Activated CD8-positive, alpha-beta memory T cell treated with anti-CD3 and anti-CD28 coated beads for 36 hours (primary cell): Measurements from ENCODE around the gene IL1R2. TPM values are rescaled to one million over a fixed set of nuclear protein-coding genes. Genes with fewer than 3 reads are reported as not detected.

Source experiments
- CTCF ChIA-PET: fragments of 350-600 bp; sonication (Branson Sonifier 250); formaldehyde crosslinking; loops from one replicate; lab custom pipeline; 2021; ENCODE audit warnings: antibody characterized with exemption; lab: Charles Lee
- POLR2A ChIA-PET: fragments of 350-600 bp; sonication (Branson Sonifier 250); formaldehyde crosslinking; loops from one replicate; lab custom pipeline; 2021; ENCODE audit warnings: antibody characterized with exemption; lab: Charles Lee
- total RNA-seq, 2 experiments: library from RNA; stranded (reverse); gene quantifications; one replicate each; pipeline ENCODE4 v1.2.3, GENCODE V29; 2021

Gene IL1R2
- total RNA-seq, 2 experiments from 2014 or later = 0.80 to 1.5 TPM

DNA sequence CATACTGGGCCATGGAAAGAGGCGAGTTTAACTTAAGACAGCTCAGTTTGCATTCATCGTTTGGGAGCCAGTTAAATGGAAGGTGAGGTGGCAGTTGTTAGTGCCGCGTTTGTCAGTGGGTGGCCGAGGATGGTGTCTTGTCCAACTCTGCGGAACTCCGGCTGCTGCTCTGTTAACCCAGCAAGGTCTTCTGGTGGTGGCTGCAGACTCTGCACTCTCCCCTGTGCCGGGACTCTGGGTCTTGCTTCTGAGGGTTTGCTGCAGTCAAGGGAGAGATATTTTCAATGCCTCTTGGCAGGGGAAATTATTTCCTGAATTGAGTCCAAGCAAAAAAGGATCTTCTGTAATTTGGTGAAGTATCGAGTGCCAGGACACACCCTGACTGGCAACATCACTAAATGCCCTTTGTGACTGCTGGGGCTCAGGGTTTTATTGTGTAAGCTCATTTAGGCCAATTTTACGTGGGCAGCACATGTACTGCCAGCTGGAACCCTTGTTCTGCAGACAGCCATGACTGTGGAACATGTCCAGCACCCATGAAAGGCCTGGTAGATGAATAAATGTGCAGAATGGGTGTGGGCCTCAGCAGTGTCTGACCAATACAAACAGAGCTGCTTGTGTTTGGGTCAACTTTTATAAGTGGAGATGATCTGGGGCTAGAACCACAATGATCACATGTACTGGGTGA, 58.1 kb downstream of the IL1R2 start:
- ChIA-PET CTCF (interaction anchor here (1.0 kb wide), 1 partner anchor 77 kb away, joined by 3 read pairs; no protein-coding TSS in a partner anchor), POLR2A (no interaction called here)

GRCh38 chr2:102050854-102051391, 59.2 kb downstream of the IL1R2 start:
- POLR2A ChIA-PET = interaction anchor here (0.5 kb wide), 1 partner anchor 777 kb away, joined by 3 read pairs; no protein-coding TSS in a partner anchor
- CTCF ChIA-PET = no interaction called here

- POLR2A ChIA-PET = no interaction called here
- CTCF ChIA-PET = no interaction called here
Measured at GRCh38 chr2:102051692-102052277, 60.0 kb downstream of the IL1R2 start.

DNA sequence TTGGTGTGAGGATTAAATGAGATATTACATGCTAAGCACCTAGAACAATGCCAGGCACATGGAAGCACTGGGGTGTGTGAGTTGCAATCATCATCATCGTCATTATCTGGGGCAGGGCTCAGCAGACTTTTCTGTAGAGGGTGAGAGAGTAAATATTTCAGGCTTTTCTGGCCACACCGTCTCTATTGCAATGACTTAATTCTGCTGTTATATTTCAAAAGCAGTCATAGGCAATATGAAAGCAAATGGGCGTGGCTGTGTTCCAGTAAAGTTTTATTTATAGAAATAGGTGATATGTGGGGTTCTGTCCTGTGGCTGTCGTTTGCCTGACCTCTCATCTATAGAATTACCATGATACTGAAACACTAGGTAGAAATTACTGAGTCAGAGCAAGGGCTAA, 60.6 kb downstream of the IL1R2 start:
- CTCF ChIA-PET = no interaction called here
- POLR2A ChIA-PET = no interaction called here

DNA sequence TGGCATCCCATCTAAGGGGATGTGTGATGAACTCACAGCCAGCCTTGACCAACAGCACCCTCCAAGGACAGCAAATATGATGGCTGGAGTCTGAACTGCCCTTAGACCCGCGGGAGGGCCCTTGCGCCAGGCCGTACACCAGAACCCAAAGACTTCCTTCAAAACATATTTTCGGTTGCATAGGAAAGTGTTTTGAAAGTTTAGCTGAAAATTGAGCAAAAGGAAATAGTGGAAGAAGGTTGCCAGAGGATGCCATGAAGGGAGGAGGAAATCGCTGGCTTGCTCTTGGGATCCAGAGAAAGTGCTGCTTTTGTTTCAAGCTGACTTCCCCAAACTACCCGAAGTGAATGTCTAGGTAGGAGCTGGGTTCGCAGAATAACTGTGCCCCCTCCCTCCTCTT, 61.3 kb downstream of the IL1R2 start:
- POLR2A ChIA-PET = no interaction called here
- CTCF ChIA-PET = interaction anchor here (1.4 kb wide), 1 partner anchor 11 kb away, joined by 3 read pairs; no protein-coding TSS in a partner anchor

DNA sequence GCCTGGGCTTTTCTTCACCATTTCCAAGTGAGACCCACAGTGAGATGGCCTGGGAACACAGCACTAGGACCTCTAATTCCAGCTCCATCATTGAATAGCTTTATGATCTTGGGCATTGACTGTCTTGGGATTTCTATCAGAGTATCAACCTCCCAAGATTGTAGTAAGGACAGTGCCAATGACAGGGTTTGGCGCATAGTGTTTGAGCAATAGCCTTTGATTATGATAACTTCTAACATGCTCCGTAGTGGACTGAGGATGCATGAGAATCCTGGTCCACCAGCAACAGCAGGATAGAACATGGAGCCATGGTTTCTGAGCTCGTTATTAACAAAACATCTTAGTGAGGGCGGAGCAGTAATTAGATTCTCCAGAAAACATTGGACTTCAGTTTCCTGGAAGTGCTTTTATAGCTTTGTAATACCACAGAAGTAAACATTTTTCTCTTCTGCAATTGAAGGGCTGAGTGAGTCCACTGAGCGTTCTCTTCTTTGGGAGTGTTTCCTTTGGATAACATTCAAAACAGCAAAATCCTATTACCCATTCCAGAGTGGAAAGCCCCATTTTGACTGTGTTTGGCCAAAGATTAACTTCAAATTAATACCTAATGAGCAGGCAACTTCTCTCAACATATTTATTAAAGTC, 63.7 kb downstream of the IL1R2 start:
- POLR2A ChIA-PET = no interaction called here
- CTCF ChIA-PET = interaction anchor here (0.9 to 1.5 kb wide), 2 partner anchors 28 to 181 kb away, joined by 3 to 4 read pairs; no protein-coding TSS in a partner anchor

DNA sequence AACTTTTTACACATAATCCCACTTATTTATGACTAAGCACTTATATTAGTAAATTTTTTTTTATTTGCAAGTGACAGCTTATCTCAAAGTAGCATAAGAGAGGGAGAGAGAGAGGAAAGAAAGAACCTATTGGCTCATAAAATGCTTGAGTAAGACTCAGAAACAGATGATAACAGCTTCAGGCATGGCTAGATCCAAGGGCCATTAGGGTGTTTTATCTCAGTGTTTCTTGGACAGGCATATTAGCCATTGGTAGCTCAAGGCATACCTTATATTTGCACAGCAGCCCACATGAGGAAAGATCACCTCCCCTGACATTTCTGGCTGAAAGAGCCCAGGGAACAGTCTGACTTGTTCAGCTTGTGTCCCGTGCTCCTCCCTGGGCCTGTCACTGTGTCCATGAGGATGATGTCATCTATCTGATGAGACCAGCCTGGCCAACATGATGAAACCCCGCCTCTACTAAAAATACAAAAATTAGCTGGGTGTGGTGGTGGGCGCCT, 64.4 kb downstream of the IL1R2 start:
- CTCF ChIA-PET = interaction anchor here (1.3 to 1.5 kb wide), 2 partner anchors 18 to 181 kb away, joined by 4 read pairs; no protein-coding TSS in a partner anchor
- POLR2A ChIA-PET = no interaction called here

DNA sequence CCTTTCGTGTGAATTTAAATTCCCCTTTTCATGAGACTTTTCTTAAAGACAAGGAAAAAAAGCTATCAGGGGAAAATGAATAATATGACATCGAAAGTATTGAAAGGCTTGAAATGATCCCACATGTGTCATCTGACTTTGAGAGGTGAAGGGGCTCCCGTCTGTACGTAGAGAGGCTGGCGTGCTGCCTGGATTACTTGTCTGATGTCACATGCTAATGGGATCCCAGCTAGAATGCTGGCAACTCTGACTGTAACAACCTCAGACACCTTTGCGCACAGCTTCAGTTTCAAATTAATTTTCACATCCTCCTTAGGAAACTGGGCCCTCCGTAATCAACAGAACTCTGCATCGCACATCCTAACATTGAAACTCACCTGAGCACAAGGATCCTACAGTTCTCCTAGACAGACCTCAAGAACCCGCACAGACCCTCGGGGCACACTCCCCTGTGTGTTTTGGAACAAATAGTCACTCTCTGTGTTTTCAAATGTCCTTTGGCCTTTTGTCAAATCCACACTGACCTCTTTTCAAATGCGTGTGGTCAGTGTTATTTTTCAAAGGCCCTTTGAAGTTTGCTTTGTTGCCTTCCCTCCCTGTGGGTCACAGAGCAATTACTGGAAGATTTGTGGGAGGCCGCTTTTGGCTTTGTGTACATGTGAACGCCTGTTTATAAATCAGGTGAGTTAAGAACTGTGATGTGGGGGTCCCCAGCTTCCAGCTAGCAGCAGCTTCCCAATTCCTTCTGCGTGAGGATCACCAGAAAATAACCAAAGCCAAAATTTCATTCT, 65.9 kb downstream of the IL1R2 start:
- ChIA-PET CTCF (interaction anchor here (0.7 to 1.5 kb wide), 4 partner anchors 20 to 298 kb away, joined by 3 to 4 read pairs (median 3); no protein-coding TSS in a partner anchor), POLR2A (interaction anchor here (0.6 to 0.7 kb wide), 2 partner anchors 90 to 195 kb away, joined by 4 to 7 read pairs; no protein-coding TSS in a partner anchor)

DNA sequence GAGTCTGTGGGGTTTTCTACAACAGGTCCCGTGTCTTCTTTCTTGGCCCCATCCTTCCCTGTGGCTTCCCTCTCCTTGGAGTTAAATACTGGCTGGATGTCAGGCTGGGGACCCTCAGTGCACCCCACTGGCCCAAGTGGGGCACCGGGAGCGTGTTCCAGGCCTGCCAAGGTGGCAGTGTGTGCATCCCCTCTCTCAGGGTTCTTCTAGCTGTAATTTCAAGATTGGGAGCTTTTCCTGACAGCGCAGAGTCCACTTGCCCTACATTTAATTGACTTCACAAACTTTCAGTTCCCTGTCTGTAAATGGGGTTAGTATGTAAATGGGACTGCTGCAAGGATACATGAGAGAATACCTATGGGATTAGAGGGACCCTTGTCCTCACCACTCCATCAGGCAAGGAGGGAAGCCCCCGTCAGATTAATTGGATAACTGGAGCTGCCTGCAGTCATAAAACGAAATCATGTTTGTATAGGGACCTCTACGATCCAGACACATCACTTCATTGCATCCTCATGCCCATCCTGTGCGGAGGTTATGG, 66.6 kb downstream of the IL1R2 start:
- CTCF ChIA-PET = interaction anchor here (1.5 kb wide), 1 partner anchor 32 kb away, joined by 3 read pairs; no protein-coding TSS in a partner anchor
- POLR2A ChIA-PET = no interaction called here

- CTCF ChIA-PET = no interaction called here
- POLR2A ChIA-PET = no interaction called here
Measured at GRCh38 chr2:102059151-102059550, 67.4 kb downstream of the IL1R2 start.

DNA sequence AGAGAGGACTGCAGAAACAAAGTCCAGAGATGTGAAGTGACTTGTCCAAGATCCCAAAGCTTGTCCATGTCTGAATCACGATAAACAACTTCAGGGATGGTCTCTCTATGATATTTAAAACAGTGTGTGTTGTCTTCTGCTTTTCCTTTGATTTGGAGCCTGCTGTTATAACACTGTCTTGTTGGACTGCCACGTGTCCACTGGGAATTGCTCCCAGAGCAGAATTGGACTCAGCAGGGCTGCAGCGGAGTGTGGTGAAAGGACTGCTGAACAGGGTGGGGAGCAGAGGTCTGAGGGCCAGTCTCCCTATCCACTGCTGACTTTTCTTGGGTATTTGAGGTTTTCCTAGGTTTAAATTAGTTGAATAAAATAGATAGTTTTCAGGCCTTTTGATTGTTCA, 68.3 kb downstream of the IL1R2 start:
- CTCF ChIA-PET = no interaction called here
- POLR2A ChIA-PET = no interaction called here

DNA sequence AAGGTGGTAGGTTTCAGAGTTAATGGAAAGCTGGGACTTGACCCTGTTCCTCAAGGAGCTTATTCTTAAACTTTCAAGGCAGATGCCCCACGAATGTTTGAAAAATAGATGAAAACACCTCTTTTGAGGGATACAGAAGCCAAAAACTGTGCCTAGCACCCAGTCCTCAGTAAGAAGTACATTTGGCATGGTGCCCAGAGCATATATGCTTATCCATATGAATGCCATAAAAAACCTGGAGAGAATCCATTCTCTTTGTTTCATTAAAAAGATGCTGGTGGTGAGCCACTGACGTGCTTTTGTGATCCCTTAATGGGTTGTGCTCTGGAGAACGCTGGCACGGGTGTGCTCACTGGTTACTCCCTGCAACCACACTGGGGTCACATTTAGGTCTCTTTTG, 69.0 kb downstream of the IL1R2 start:
- POLR2A ChIA-PET = no interaction called here

DNA sequence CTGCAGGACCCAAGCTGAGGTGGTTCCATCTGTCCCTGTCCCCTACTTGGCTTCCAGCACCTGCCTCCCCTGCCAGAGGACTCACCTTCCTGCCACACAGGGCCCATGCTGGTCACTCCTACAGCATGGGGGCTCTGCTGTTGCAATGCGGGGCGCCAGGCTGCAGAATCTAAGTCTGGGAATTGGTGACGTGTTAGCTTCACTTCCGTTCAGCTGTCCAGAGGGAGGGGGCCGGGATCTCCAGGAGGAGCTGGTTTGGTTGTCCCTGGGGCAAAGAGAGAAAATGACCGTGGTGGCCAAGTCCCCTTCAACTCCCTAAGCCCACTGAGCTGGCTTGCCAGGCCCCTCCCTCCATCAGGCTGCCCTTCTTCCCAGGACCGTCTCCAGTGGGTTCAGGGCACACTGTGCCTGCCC, 69.5 kb downstream of the IL1R2 start:
- ChIA-PET CTCF (interaction anchor here (0.9 to 4.0 kb wide), 4 partner anchors 20 to 179 kb away, joined by 3 to 15 read pairs (median 4); no protein-coding TSS in a partner anchor), POLR2A (interaction anchor here (1.2 to 1.6 kb wide), 2 partner anchors 39 to 76 kb away, joined by 5 to 7 read pairs; no protein-coding TSS in a partner anchor)

More for the DNA sequence above, 69.0 kb downstream of the IL1R2 start:
- CTCF ChIA-PET = interaction anchor here (1.0 kb wide), 1 partner anchor 97 kb away, joined by 3 read pairs; no protein-coding TSS in a partner anchor

DNA sequence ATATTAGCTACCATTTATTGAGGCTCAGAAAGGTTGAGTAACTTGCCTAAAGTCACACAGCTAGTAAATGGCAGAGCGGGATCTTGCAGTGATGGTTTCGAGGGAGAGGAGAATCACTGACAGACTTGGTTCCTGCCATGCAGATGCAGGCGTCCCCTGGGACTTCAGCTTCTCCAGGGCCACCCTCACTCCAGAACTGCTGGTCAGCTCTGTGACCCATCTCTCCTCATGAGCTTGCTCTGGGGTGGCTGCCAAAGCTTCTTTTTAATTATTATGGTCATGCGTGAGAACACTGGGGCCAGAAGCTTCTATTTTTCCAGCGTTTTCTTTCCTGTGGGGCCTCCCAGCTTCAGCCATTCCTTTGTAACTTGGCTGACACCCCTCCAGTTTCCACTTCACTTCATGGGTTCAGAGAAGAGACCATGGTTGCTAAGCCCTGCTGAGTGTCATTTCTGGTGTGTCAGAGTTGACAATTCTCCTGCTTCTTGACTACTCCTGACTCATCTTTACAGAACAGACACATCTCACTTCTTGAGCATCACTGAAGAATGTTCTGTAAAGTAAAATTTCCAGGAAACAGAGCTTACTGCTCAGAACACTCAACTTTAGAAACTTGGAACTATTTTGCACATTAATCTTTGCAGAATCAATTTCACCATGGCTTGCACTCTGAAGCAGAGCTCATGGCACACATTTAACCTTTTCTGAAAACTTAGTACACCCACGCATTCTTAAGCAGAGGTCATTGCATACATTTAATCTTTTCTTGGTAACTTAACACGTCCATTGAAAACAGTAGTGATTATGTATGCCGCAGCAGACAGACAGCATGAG, 70.4 kb downstream of the IL1R2 start:
- ChIA-PET CTCF (interaction anchor here (0.7 to 4.0 kb wide), 10 partner anchors 19 to 178 kb away, joined by 3 to 15 read pairs (median 4); no protein-coding TSS in a partner anchor), POLR2A (interaction anchor here (0.7 to 1.8 kb wide), 5 partner anchors 21 to 177 kb away, joined by 3 to 11 read pairs (median 5); no protein-coding TSS in a partner anchor)

GRCh38 chr2:102062802-102063201, 71.0 kb downstream of the IL1R2 start:
- CTCF ChIA-PET = interaction anchor here (0.7 to 4.0 kb wide), 8 partner anchors 18 to 177 kb away, joined by 3 to 15 read pairs (median 4); no protein-coding TSS in a partner anchor

DNA sequence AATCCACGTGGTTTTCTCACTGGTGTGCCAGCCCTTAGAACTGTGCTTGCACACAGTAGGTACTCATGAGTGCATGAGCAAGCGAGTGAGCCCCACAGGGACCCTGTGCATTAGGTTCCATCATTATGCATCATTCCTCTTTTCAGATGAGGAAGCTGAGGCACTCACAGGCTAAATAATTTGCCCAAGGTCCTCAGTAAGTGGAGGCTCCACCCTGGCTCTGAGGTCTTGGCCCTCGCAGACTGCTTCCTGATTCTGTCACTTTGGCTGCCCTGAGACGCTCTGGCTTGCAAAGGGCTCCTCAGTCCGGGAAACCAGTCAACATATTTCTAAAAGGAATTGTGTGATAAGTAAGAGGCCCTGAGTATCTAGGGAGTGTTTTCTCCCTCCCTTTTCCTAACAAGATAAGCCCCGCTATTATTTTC, 71.7 kb downstream of the IL1R2 start:
- ChIA-PET POLR2A (interaction anchor here (0.9 to 1.8 kb wide), 2 partner anchors 19 kb away, joined by 4 to 11 read pairs; no protein-coding TSS in a partner anchor), CTCF (interaction anchor here (0.9 to 4.0 kb wide), 6 partner anchors 10 to 177 kb away, joined by 3 to 15 read pairs (median 5); no protein-coding TSS in a partner anchor)

More at GRCh38 chr2:102062802-102063201, 71.0 kb downstream of the IL1R2 start:
- POLR2A ChIA-PET = interaction anchor here (0.7 to 1.8 kb wide), 4 partner anchors 20 to 177 kb away, joined by 3 to 11 read pairs (median 5); no protein-coding TSS in a partner anchor
